H1 (cell line): Measurements from ENCODE around the gene SEC14L5. TPM values are rescaled to one million over a fixed set of nuclear protein-coding genes. Genes with fewer than 3 reads are reported as not detected.

Source experiments
- polyA plus RNA-seq, 7 experiments: library from polyadenylated mRNA; depleted of rRNA in 3 of 7; stranded (reverse) in 5 of 7; unstranded in 2 of 7; fragments of >200 nt in 5 of 7; fragments of 200-250 nt in 2 of 7; gene quantifications; 1 replicate in 5 of 7; 2 replicates in 1 of 7; 4 replicates in 1 of 7; pipeline versions ENCODE4 v1.2.1 to v1.2.3, GENCODE V29; 2011 to 2013; ENCODE audit warnings: missing spikeins in 2 of 7, mixed read lengths in 2 of 7
- total RNA-seq: library from RNA; stranded (reverse); fragmentation: NEBNext Ultra II Directional; extraction: Animal tissue kit (Norgen Biotek cat#: 25700); gene quantifications from 2 replicates; pipeline ENCODE4 v1.2.1, GENCODE V29; 2021

The SEC14L5 gene
- total and polyA plus RNA-seq, 2 of the 8 experiments (the other 6 are each of a cell fraction or from before 2014, with no cell fraction given): 1.9 to 3.0 TPM

Other genes starting within 250 kb of the SEC14L5 start
- 23.9 and 27.5 TPM in 2 replicates for gene ANKS3, start 224.1 kb upstream of the SEC14L5 start, total RNA-seq
- 15.5 and 23.9 TPM in 2 replicates for gene ANKS3, start 224.1 kb upstream of the SEC14L5 start, polyA plus RNA-seq (2011; rRNA removed)
- gene DNAAF8, start 223.8 kb upstream of the SEC14L5 start, total RNA-seq: 0.17 TPM in 1 of 2 replicates, not detected in the other
- gene DNAAF8, start 223.8 kb upstream of the SEC14L5 start, polyA plus RNA-seq (2011; rRNA removed): 0.39 and 0.58 TPM in 2 replicates
- gene ZNF500, start 191.2 kb upstream of the SEC14L5 start, total RNA-seq: 10.4 and 13.4 TPM in 2 replicates
- gene ZNF500, start 191.2 kb upstream of the SEC14L5 start, polyA plus RNA-seq (2011; rRNA removed): 10.3 and 11.8 TPM in 2 replicates
- not detected in 2 replicates for gene SEPTIN12, start 170.0 kb upstream of the SEC14L5 start, total RNA-seq
- 0.08 and 0.24 TPM in 2 replicates for gene SEPTIN12, start 170.0 kb upstream of the SEC14L5 start, polyA plus RNA-seq (2011; rRNA removed)
- not detected in 2 replicates for gene SMIM22, start 163.0 kb upstream of the SEC14L5 start, total RNA-seq
- gene SMIM22, start 163.0 kb upstream of the SEC14L5 start, polyA plus RNA-seq (2011; rRNA removed): not detected in 2 replicates
- 27.4 and 29.9 TPM in 2 replicates for gene ROGDI, start 155.7 kb upstream of the SEC14L5 start, total RNA-seq
- 68.4 and 95.2 TPM in 2 replicates for gene ROGDI, start 155.7 kb upstream of the SEC14L5 start, polyA plus RNA-seq (2011; rRNA removed)
- 115 and 120 TPM in 2 replicates for gene GLYR1, start 111.0 kb upstream of the SEC14L5 start, total RNA-seq
- gene GLYR1, start 111.0 kb upstream of the SEC14L5 start, polyA plus RNA-seq (2011; rRNA removed): 50.2 and 60.2 TPM in 2 replicates
- gene UBN1, start 110.8 kb upstream of the SEC14L5 start, total RNA-seq: 37.0 and 37.6 TPM in 2 replicates
- gene UBN1, start 110.8 kb upstream of the SEC14L5 start, polyA plus RNA-seq (2011; rRNA removed): 16.2 and 27.4 TPM in 2 replicates
- gene PPL, start 21.2 kb upstream of the SEC14L5 start, total RNA-seq: 28.8 and 29.5 TPM in 2 replicates
- gene PPL, start 21.2 kb upstream of the SEC14L5 start, polyA plus RNA-seq (2011; rRNA removed): 11.3 and 15.8 TPM in 2 replicates
- 13.2 and 13.6 TPM in 2 replicates for gene NAGPA, start 75.6 kb downstream of the SEC14L5 start, total RNA-seq
- gene NAGPA, start 75.6 kb downstream of the SEC14L5 start, polyA plus RNA-seq (2011; rRNA removed): 10.1 and 13.6 TPM in 2 replicates
- 6.7 and 10.6 TPM in 2 replicates for gene C16orf89, start 107.6 kb downstream of the SEC14L5 start, total RNA-seq
- gene C16orf89, start 107.6 kb downstream of the SEC14L5 start, polyA plus RNA-seq (2011; rRNA removed): 9.9 and 11.0 TPM in 2 replicates
- gene ALG1, start 113.5 kb downstream of the SEC14L5 start, total RNA-seq: 34.8 and 35.7 TPM in 2 replicates
- gene ALG1, start 113.5 kb downstream of the SEC14L5 start, polyA plus RNA-seq (2011; rRNA removed): 45.7 and 46.5 TPM in 2 replicates
- 30.8 and 35.8 TPM in 2 replicates for gene EEF2KMT, start 139.5 kb downstream of the SEC14L5 start, total RNA-seq
- gene EEF2KMT, start 139.5 kb downstream of the SEC14L5 start, polyA plus RNA-seq (2011; rRNA removed): 37.0 and 52.6 TPM in 2 replicates